Tibial nerve (tissue), 4 donors: ENCODE measurements around the gene CDK5RAP1.

ENCODE experiments used
- EP300 ChIP-seq, 2 donors: sonication (generic); formaldehyde crosslinking; IDR thresholded peaks; one replicate each; pipeline ENCODE4 v1.6.1; 2017; ENCODE audit warnings: antibody characterized with exemption in 2 of 2, mild to moderate bottlenecking in 1 of 2
- POLR2A ChIP-seq, 2 donors: fragments of 450-650 bp; IDR thresholded peaks; one replicate each; pipeline ENCODE4 v1.6.1; 2017; ENCODE audit warnings: antibody characterized with exemption in 2 of 2, mild to moderate bottlenecking in 2 of 2, moderate library complexity in 2 of 2
- TF ChIP-seq, protein P1 (sequence below), 5 experiments: fragments of 200-600 bp in 3 of 5; fragments of 450-650 bp in 2 of 5; sonication (generic) in 3 of 5; IDR thresholded peaks; one replicate each; pipeline ENCODE4 v1.5.1; 2016 to 2019; ENCODE audit warnings: antibody characterized with exemption in 5 of 5, mild to moderate bottlenecking in 3 of 5, moderate library complexity in 2 of 5

DNA sequence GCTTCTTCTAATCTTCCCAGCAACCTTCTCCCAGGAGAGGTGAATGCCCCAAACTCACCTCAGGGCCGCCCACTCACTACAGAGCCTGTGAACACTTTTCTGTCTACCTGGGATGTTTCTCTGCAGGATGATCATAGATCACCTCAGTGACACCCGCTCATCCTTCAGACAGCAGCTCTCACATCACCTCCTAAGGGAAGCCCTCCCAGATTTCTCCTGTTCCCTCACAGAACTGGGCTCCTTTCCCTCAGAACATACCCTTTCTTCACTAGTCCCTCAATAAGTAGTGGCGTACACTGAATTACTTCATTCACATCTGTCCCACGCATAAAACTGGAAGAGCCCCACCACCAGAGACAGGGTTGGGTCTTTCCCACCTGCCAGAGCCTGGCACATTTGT lies 57.8 kb downstream of the CDK5RAP1 start:
- TF ChIP-seq POLR2A (IDR thresholded peaks at IDR 0.05): no peak
- TF ChIP-seq, protein P1, sequence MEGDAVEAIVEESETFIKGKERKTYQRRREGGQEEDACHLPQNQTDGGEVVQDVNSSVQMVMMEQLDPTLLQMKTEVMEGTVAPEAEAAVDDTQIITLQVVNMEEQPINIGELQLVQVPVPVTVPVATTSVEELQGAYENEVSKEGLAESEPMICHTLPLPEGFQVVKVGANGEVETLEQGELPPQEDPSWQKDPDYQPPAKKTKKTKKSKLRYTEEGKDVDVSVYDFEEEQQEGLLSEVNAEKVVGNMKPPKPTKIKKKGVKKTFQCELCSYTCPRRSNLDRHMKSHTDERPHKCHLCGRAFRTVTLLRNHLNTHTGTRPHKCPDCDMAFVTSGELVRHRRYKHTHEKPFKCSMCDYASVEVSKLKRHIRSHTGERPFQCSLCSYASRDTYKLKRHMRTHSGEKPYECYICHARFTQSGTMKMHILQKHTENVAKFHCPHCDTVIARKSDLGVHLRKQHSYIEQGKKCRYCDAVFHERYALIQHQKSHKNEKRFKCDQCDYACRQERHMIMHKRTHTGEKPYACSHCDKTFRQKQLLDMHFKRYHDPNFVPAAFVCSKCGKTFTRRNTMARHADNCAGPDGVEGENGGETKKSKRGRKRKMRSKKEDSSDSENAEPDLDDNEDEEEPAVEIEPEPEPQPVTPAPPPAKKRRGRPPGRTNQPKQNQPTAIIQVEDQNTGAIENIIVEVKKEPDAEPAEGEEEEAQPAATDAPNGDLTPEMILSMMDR (IDR thresholded peaks at IDR 0.05): no peak
- TF ChIP-seq EP300 (IDR thresholded peaks at IDR 0.05): no peak
